OCI-LY3 (cell line): ENCODE data around the gene NPTX1.

Experiments
- CTCF ChIP-seq: fragments of 200-600, 300-600 bp; sonication (generic); IDR thresholded peaks from 2 replicates; pipeline ENCODE4 v1.5.1; 2014; ENCODE audit warnings: antibody characterized with exemption, low read length, low read depth
- EZH2phosphoT487 ChIP-seq: fragments of 200-600 bp; shearing (Covaris generic); IDR thresholded peaks from 2 replicates; pipeline ENCODE4 v1.6.1; 2018; ENCODE audit warnings: antibody characterized with exemption, mixed run types, low read depth

GRCh38 chr17:80470603-80471002 is 5.8 kb downstream of the NPTX1 start:
- TF ChIP-seq EZH2phosphoT487 (no peak), CTCF (no peak)
